Hepatocyte (in vitro differentiated cells): ENCODE data around the gene CYP2S1. TPM values are rescaled to one million over a fixed set of nuclear protein-coding genes. Genes with fewer than 3 reads are reported as not detected.

ENCODE experiments used
- DNase-seq: peaks from one replicate; pipeline ENCODE4 v3.0.0-alpha.2; 2016; ENCODE audit warnings: low spot score
- H2AFZ ChIP-seq: fragments of 200-600 bp; sonication (generic); 2 replicates; pipeline ENCODE4 v1.6.0; 2016; ENCODE audit warnings: antibody characterized with exemption, mild to moderate bottlenecking
- H3K27ac ChIP-seq: fragments of 200-600 bp; sonication (generic); 2 replicates; pipeline ENCODE4 v1.5.1; 2016; ENCODE audit warnings: mild to moderate bottlenecking
- H3K27me3 ChIP-seq: fragments of 200-600 bp; sonication (generic); 2 replicates; pipeline ENCODE4 v1.6.1; 2016
- H3K36me3 ChIP-seq: fragments of 200-600 bp; sonication (generic); replicated peaks from 2 replicates; pipeline ENCODE4 v1.5.1; 2016; ENCODE audit warnings: low read depth; ENCODE audit not compliant: insufficient read depth
- H3K4me1 ChIP-seq: fragments of 200-600 bp; sonication (generic); 2 replicates; pipeline ENCODE4 v1.5.1; 2016; ENCODE audit warnings: mild to moderate bottlenecking, moderate library complexity; ENCODE audit not compliant: insufficient read depth
- H3K4me2 ChIP-seq: fragments of 200-600 bp; sonication (generic); 2 replicates; pipeline ENCODE4 v1.6.0; 2016
- H3K4me3 ChIP-seq: fragments of 200-600 bp; sonication (generic); 2 replicates; pipeline ENCODE4 v1.5.1; 2016; ENCODE audit warnings: mild to moderate bottlenecking
- H3K79me2 ChIP-seq: fragments of 200-600 bp; sonication (generic); 2 replicates; pipeline ENCODE4 v1.6.0; 2017; ENCODE audit warnings: mild to moderate bottlenecking
- H3K9me2 ChIP-seq: fragments of 200-600 bp; sonication (generic); replicated peaks from 2 replicates; pipeline ENCODE4 v1.6.0; 2017; ENCODE audit warnings: mild to moderate bottlenecking; ENCODE audit not compliant: insufficient read depth
- H3K9me3 ChIP-seq: fragments of 200-600 bp; sonication (generic); 2 replicates; pipeline ENCODE4 v1.5.1; 2016; ENCODE audit warnings: low read depth, mild to moderate bottlenecking
- H4K20me1 ChIP-seq: fragments of 200-600 bp; sonication (generic); 2 replicates; pipeline ENCODE4 v1.6.0; 2016; ENCODE audit warnings: mild to moderate bottlenecking; ENCODE audit not compliant: insufficient read depth, poor library complexity, severe bottlenecking
- CTCF ChIP-seq: fragments of 200-600 bp; sonication (generic); IDR thresholded peaks from 2 replicates; pipeline ENCODE4 v1.5.1; 2016; ENCODE audit warnings: antibody characterized with exemption, mild to moderate bottlenecking; ENCODE audit not compliant: poor library complexity
- EZH2 ChIP-seq: fragments of 200-600 bp; sonication (generic); IDR thresholded peaks from 2 replicates; pipeline ENCODE4 v1.6.1; 2016; ENCODE audit warnings: antibody characterized with exemption, mild to moderate bottlenecking, borderline replicate concordance
- EZH2phosphoT487 ChIP-seq: fragments of 200-600 bp; sonication (generic); IDR thresholded peaks from one replicate; pipeline ENCODE4 v1.6.1; 2018; ENCODE audit warnings: antibody characterized with exemption, mild to moderate bottlenecking, low read depth, moderate library complexity; ENCODE audit not compliant: unreplicated experiment, severe bottlenecking
- WGBS: methylation state at CpG from one replicate; pipeline ENCODE4 v1.1.6; 2016; ENCODE audit warnings: low lambda C conversion rate; ENCODE audit errors: missing lambda C conversion rate; 5-methylcytosine and 5-hydroxymethylcytosine counted together
- polyA plus RNA-seq: library from polyadenylated mRNA; unstranded; fragments of >200 nt; fragmentation: Nextera tagmentation; extraction: Ambion mirVana; gene quantifications from 2 replicates; pipeline ENCODE4 v1.2.1, GENCODE V29; 2016
- total RNA-seq: library from RNA; depleted of rRNA; stranded (reverse); fragments of >200 nt; gene quantifications from 2 replicates; pipeline ENCODE4 v1.2.3, GENCODE V29; 2014

The CYP2S1 gene
- total and polyA plus RNA-seq, 2 experiments from 2014 or later = 11.6 to 23.7 TPM

- no peaks in the 10 kb centered on the region for H4K20me1 ChIP-seq
- no peaks in the 10 kb centered on the region for H3K9me3 ChIP-seq
- H2AFZ ChIP-seq = no peak overlapping the region
- 96% methylated on average over 4 of the region's 4 CpGs for WGBS
- H3K4me1 ChIP-seq = no peaks in the 10 kb centered on the region
- no peak overlapping the region for H3K27ac ChIP-seq
- no peaks in the 10 kb centered on the region for H3K27me3 ChIP-seq
- H3K9me2 ChIP-seq = no peaks in the 10 kb centered on the region
- TF ChIP-seq EZH2 = no peak
- no peak for TF ChIP-seq CTCF
- no peak for TF ChIP-seq EZH2phosphoT487
- no peaks in the 10 kb centered on the region for H3K36me3 ChIP-seq
- no peak overlapping the region for H3K4me2 ChIP-seq
- no peaks in the 10 kb centered on the region for H3K79me2 ChIP-seq
- no peak for DNase-seq
- no peak overlapping the region for H3K4me3 ChIP-seq
These were observed 51.1 kb downstream of the CYP2S1 start for GRCh38 chr19:41244117-41244516.

- Histone ChIP-seq H3K36me3 (no peaks in the 10 kb centered on the region), H3K79me2 (no peaks in the 10 kb centered on the region), H3K9me3 (no peaks in the 10 kb centered on the region), H4K20me1 (no peaks in the 10 kb centered on the region), H2AFZ (no peak overlapping the region), H3K4me3 (no peak overlapping the region), H3K27me3 (no peaks in the 10 kb centered on the region), H3K9me2 (no peaks in the 10 kb centered on the region), H3K4me1 (no peaks in the 10 kb centered on the region), H3K4me2 (no peak overlapping the region), H3K27ac (no peak overlapping the region)
- DNase-seq = no peak
- TF ChIP-seq EZH2 (no peak), EZH2phosphoT487 (no peak), CTCF (no peak)
- WGBS = 94% methylated on average over 3 of the region's 3 CpGs
These were observed 52.8 kb downstream of the CYP2S1 start for GRCh38 chr19:41245843-41246242.

GRCh38 chr19:41248895-41249294 lies 55.9 kb downstream of the CYP2S1 start:
- Histone ChIP-seq H3K79me2 (no peaks in the 10 kb centered on the region), H3K4me2 (no peak overlapping the region), H3K9me3 (no peaks in the 10 kb centered on the region), H3K27ac (no peak overlapping the region), H3K36me3 (no peaks in the 10 kb centered on the region), H3K9me2 (no peaks in the 10 kb centered on the region), H4K20me1 (no peaks in the 10 kb centered on the region), H3K4me1 (no peaks in the 10 kb centered on the region), H3K27me3 (no peaks in the 10 kb centered on the region), H2AFZ (no peak overlapping the region), H3K4me3 (no peak overlapping the region)
- TF ChIP-seq EZH2phosphoT487 (no peak), CTCF (no peak), EZH2 (no peak)
- WGBS = 94% methylated on average over 4 of the region's 4 CpGs
- DNase-seq = no peak
